ENCODE results near the gene ITGAX. TPM values are rescaled to one million over a fixed set of nuclear protein-coding genes. Genes with fewer than 3 reads are reported as not detected.

The ITGAX gene
- total RNA-seq, 1 donor from 2014 or later = 1.4 TPM

DNA sequence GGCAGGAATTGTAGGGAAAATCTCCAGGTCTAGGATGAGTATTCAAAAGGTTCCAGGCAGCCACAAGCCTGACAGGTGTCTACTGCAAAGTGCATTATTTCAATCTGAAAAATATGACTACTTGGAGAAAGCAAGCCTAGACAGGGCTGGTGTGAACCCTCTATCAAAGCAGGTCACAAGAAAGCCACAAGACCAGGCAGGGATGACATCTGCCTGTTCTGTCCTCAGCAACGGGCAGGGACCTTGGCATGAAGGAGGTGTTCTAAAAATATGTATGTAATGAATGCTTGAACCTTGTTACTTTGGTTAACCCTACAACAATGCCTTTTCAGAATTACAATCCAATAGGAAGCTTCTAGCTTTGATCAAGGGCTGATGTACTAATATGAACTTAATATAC is 74.3 kb downstream of the ITGAX start:
- DNase-seq = no peak
- Histone ChIP-seq H3K4me1 (peaks cover 55% of the 10 kb centered on the region), H3K27ac (replicated peaks) (peak overlapping the region; percentile 97), H3K9me3 (replicated peaks) (no peaks in the 10 kb centered on the region), H3K27me3 (ENCODE audit: low read depth) (peaks cover 9% of the 10 kb centered on the region), H3K4me3 (peak overlapping the region; percentile 73), H3K36me3 (peaks cover 18% of the 10 kb centered on the region)
- no peak for TF ChIP-seq CTCF (IDR thresholded peaks at IDR 0.05; ENCODE audit: borderline replicate concordance)
- intact Hi-C loops (cut with micrococcal nuclease) = no loop called here

- Histone ChIP-seq H3K4me3 (peak overlapping the region; percentile 14), H3K27ac (replicated peaks) (peak overlapping the region; percentile 97), H3K9me3 (replicated peaks) (no peaks in the 10 kb centered on the region), H3K27me3 (ENCODE audit: low read depth) (peaks cover 6% of the 10 kb centered on the region), H3K4me1 (peaks cover 55% of the 10 kb centered on the region), H3K36me3 (peaks cover 18% of the 10 kb centered on the region)
- intact Hi-C loops (cut with micrococcal nuclease) = no loop called here
- no peak for DNase-seq
- TF ChIP-seq CTCF (IDR thresholded peaks at IDR 0.05; ENCODE audit: borderline replicate concordance) = no peak
These were observed 74.8 kb downstream of the ITGAX start for GRCh38 chr16:31429796-31430195.

- intact Hi-C loops (cut with micrococcal nuclease) = no loop called here
- peak overlapping the region; percentile 97 for H3K27ac ChIP-seq (replicated peaks)
- H3K4me1 ChIP-seq = peaks cover 52% of the 10 kb centered on the region
- H3K36me3 ChIP-seq = peaks cover 13% of the 10 kb centered on the region
- no peaks in the 10 kb centered on the region for H3K9me3 ChIP-seq (replicated peaks)
- H3K4me3 ChIP-seq = peak overlapping the region; percentile 14
- no peak for DNase-seq
- no peak for TF ChIP-seq CTCF (IDR thresholded peaks at IDR 0.05; ENCODE audit: borderline replicate concordance)
- peaks cover 5% of the 10 kb centered on the region for H3K27me3 ChIP-seq (ENCODE audit: low read depth)
These were observed 75.5 kb downstream of the ITGAX start for GRCh38 chr16:31430380-31431052.

Other genes with a start within 250 kb of the ITGAX start
- 75.9 TPM for gene BCKDK, start 246.8 kb upstream of the ITGAX start, total RNA-seq
- gene KAT8, start 237.5 kb upstream of the ITGAX start, total RNA-seq = 72.0 TPM
- not detected for gene PRSS8, start 219.4 kb upstream of the ITGAX start, total RNA-seq
- 1.4 TPM for gene PRSS36, start 205.1 kb upstream of the ITGAX start, total RNA-seq
- 96.9 TPM for gene FUS, start 175.0 kb upstream of the ITGAX start, total RNA-seq
- gene PYCARD, start 152.4 kb upstream of the ITGAX start, total RNA-seq = 5.3 TPM
- gene TRIM72, start 141.1 kb upstream of the ITGAX start, total RNA-seq = 0.91 TPM
- not detected for gene PYDC1, start 138.0 kb upstream of the ITGAX start, total RNA-seq
- 5.1 TPM for gene ITGAM, start 95.2 kb upstream of the ITGAX start, total RNA-seq
- not detected for gene ITGAD, start 38.2 kb downstream of the ITGAX start, total RNA-seq
- 1,568 TPM for gene COX6A2, start 73.2 kb downstream of the ITGAX start, total RNA-seq
- 3.2 TPM for gene ZNF843, start 87.6 kb downstream of the ITGAX start, total RNA-seq
- 5.8 TPM for gene ARMC5, start 104.3 kb downstream of the ITGAX start, total RNA-seq
- 15.6 TPM for gene TGFB1I1, start 117.0 kb downstream of the ITGAX start, total RNA-seq
- gene SLC5A2, start 127.9 kb downstream of the ITGAX start, total RNA-seq = not detected
- gene RUSF1, start 153.2 kb downstream of the ITGAX start, total RNA-seq = 20.6 TPM
- gene AHSP, start 172.7 kb downstream of the ITGAX start, total RNA-seq = not detected

Data from left ventricle myocardium inferior (tissue), 1 donor.